ENCODE data around the gene MAS1. TPM values are rescaled to one million over a fixed set of nuclear protein-coding genes. Genes with fewer than 3 reads are reported as not detected.

Gene MAS1
- total and polyA plus RNA-seq, 2 of the 13 experiments (the other 11 are each of a cell fraction or from before 2014, with no cell fraction given) = not detected

GRCh38 chr6:159874435-159874834, 16.4 kb upstream of the MAS1 start:
- H3K9me3 ChIP-seq (ENCODE audit: low read length) = no peaks in the 10 kb centered on the region
- peaks cover 21% of the 10 kb centered on the region for H3K4me1 ChIP-seq (ENCODE audit: insufficient read depth, low read length)
- no peak overlapping the region for H3K4me2 ChIP-seq (ENCODE audit: low read depth, low read length)
- no peak overlapping the region for H3K27ac ChIP-seq (ENCODE audit: extremely low read length, insufficient read depth, low read length)
- in situ Hi-C loops (cut with HindIII; ENCODE audit: extremely low pct_ligation_motif_present, low pct_unique_long_range_greater_than_20kb) (no loop called here), intact Hi-C loops (cut with micrococcal nuclease; ENCODE audit: unreplicated experiment) (no loop called here)
- no peak for ATAC-seq
- TF ChIP-seq IKZF4 (CRISPR knock-in tag; IDR thresholded peaks at IDR 0.05; ENCODE audit: borderline replicate concordance, low read depth, not compliant biosample characterization) (no peak), BORCS8-MEF2B (CRISPR knock-in tag; IDR thresholded peaks at IDR 0.05) (no peak), SRSF9 (IDR thresholded peaks at IDR 0.05; ENCODE audit: borderline replicate concordance, insufficient read depth, low read depth, low read length, poor library complexity, severe bottlenecking) (no peak), E2F5 (CRISPR knock-in tag; conservative IDR thresholded peaks at IDR 0.05) (no peak), MAFK (conservative IDR thresholded peaks at IDR 0.05 in 1 of 2, IDR thresholded peaks at IDR 0.05 in 1 of 2; ENCODE audit: low read length in 2 of 2) (no peak), ZBTB44 (CRISPR knock-in tag; IDR thresholded peaks at IDR 0.05) (no peak), ZNF12 (CRISPR knock-in tag; IDR thresholded peaks at IDR 0.05) (no peak), NCOA2 (CRISPR knock-in tag; IDR thresholded peaks at IDR 0.05) (no peak), ZFP1 (CRISPR knock-in tag; IDR thresholded peaks at IDR 0.05) (no peak), TBP (CRISPR knock-in tag; IDR thresholded peaks at IDR 0.05) (no peak), ZNF607 (CRISPR knock-in tag; IDR thresholded peaks at IDR 0.05; ENCODE audit: borderline replicate concordance) (no peak), MZF1 (CRISPR knock-in tag; IDR thresholded peaks at IDR 0.05; ENCODE audit: borderline replicate concordance) (no peak), ZNF496 (CRISPR knock-in tag; IDR thresholded peaks at IDR 0.05; ENCODE audit: insufficient replicate concordance) (no peak), ZNF652 (CRISPR knock-in tag; IDR thresholded peaks at IDR 0.05; ENCODE audit: borderline replicate concordance, low read depth) (no peak), ZNF468 (CRISPR knock-in tag; IDR thresholded peaks at IDR 0.05) (no peak)
- TF ChIP-seq, protein P1, sequence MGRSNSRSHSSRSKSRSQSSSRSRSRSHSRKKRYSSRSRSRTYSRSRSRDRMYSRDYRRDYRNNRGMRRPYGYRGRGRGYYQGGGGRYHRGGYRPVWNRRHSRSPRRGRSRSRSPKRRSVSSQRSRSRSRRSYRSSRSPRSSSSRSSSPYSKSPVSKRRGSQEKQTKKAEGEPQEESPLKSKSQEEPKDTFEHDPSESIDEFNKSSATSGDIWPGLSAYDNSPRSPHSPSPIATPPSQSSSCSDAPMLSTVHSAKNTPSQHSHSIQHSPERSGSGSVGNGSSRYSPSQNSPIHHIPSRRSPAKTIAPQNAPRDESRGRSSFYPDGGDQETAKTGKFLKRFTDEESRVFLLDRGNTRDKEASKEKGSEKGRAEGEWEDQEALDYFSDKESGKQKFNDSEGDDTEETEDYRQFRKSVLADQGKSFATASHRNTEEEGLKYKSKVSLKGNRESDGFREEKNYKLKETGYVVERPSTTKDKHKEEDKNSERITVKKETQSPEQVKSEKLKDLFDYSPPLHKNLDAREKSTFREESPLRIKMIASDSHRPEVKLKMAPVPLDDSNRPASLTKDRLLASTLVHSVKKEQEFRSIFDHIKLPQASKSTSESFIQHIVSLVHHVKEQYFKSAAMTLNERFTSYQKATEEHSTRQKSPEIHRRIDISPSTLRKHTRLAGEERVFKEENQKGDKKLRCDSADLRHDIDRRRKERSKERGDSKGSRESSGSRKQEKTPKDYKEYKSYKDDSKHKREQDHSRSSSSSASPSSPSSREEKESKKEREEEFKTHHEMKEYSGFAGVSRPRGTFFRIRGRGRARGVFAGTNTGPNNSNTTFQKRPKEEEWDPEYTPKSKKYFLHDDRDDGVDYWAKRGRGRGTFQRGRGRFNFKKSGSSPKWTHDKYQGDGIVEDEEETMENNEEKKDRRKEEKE (IDR thresholded peaks at IDR 0.05) = no peak
- H4K20me1 ChIP-seq (ENCODE audit: insufficient read depth, low read length) = no peaks in the 10 kb centered on the region
- DNase-seq (ENCODE audit: low spot score) = no peak
- peaks cover 0 to 16% of the 10 kb centered on the region in 2 experiments; a peak in 2 of 5 replicates for H3K27me3 ChIP-seq (ENCODE audit: control insufficient read depth in 1 of 2, insufficient read depth in 2 of 2, low read length in 2 of 2)
- 38% methylated on average over 2 of the region's 2 CpGs for WGBS (ENCODE audit: low lambda C conversion rate)
- ChIA-PET CTCF (ENCODE audit: low intra/inter-chr PET ratio, low total read pairs) (no interaction called here), POLR2A (no interaction called here)
- H2AFZ ChIP-seq (ENCODE audit: low read length) = no peak overlapping the region
- H3K9ac ChIP-seq (ENCODE audit: insufficient read depth, low read depth, low read length) = no peak overlapping the region
- H3K79me2 ChIP-seq (ENCODE audit: insufficient read depth, low read length) = no peaks in the 10 kb centered on the region
- FAIRE-seq = no peak
- no peak overlapping the region for H3K4me3 ChIP-seq (replicated peaks in 1 of 3; ENCODE audit: insufficient read depth in 1 of 3, low read depth in 2 of 3, low read length in 3 of 3)
- BruUV-seq (replicated peaks) = no TSS peak
- no peaks in the 10 kb centered on the region for H3K36me3 ChIP-seq (replicated peaks in 1 of 2; ENCODE audit: control insufficient read depth in 1 of 2, insufficient read depth in 2 of 2, low read length in 2 of 2)

Measured in HepG2 (cell line).